H9 (cell line): Measurements from ENCODE around the gene COPB2. TPM values are rescaled to one million over a fixed set of nuclear protein-coding genes. Genes with fewer than 3 reads are reported as not detected.

Experiments
- DNase-seq: peaks from one replicate; pipeline ENCODE4 v3.0.0-alpha.2; 2017
- H2AFZ ChIP-seq: one replicate; pipeline ENCODE4 v1.6.1; 2013; ENCODE audit warnings: mild to moderate bottlenecking, low read length, control low read depth, moderate library complexity
- H2AK5ac ChIP-seq: 2 replicates; pipeline ENCODE4 v1.6.1; 2013; ENCODE audit warnings: low read length, control low read depth, mixed read lengths; ENCODE audit not compliant: insufficient read length
- H2BK120ac ChIP-seq: one replicate; pipeline ENCODE4 v1.6.1; 2013; ENCODE audit warnings: low read depth, mild to moderate bottlenecking, low read length, control low read depth, inconsistent platforms; ENCODE audit not compliant: poor library complexity, severe bottlenecking
- H2BK12ac ChIP-seq: 2 replicates; pipeline ENCODE4 v1.6.1; 2013; ENCODE audit warnings: low read length, control low read depth, mixed read lengths, low read depth; ENCODE audit not compliant: insufficient read length
- H2BK15ac ChIP-seq: 2 replicates; pipeline ENCODE4 v1.6.1; 2013; ENCODE audit warnings: low read depth, low read length, control low read depth
- H2BK20ac ChIP-seq: one replicate; pipeline ENCODE4 v1.6.1; 2013; ENCODE audit warnings: low read depth, mild to moderate bottlenecking, low read length, control low read depth, inconsistent platforms; ENCODE audit not compliant: poor library complexity, severe bottlenecking
- H2BK5ac ChIP-seq: 2 replicates; pipeline ENCODE4 v1.6.1; 2013; ENCODE audit warnings: low read length, control low read depth, mixed read lengths; ENCODE audit not compliant: insufficient read length
- H3K14ac ChIP-seq: 2 replicates; pipeline ENCODE4 v1.6.1; 2013; ENCODE audit warnings: low read length, control low read depth; ENCODE audit not compliant: insufficient read depth
- H3K18ac ChIP-seq: 2 replicates; pipeline ENCODE4 v1.6.1; 2013; ENCODE audit warnings: low read depth, mild to moderate bottlenecking, mixed read lengths, low read length, control low read depth; ENCODE audit not compliant: insufficient read length
- H3K23ac ChIP-seq: 2 replicates; pipeline ENCODE4 v1.6.1; 2013; ENCODE audit warnings: low read length, control low read depth, mixed read lengths, low read depth; ENCODE audit not compliant: insufficient read length
- H3K23me2 ChIP-seq: 2 replicates; pipeline ENCODE4 v1.6.1; 2013; ENCODE audit warnings: low read depth, mild to moderate bottlenecking, mixed read lengths, low read length, control low read depth; ENCODE audit not compliant: insufficient read length, poor library complexity, severe bottlenecking
- H3K27ac ChIP-seq: 2 replicates; pipeline ENCODE4 v1.5.1; 2013; ENCODE audit warnings: low read length, control low read depth, mixed read lengths, low read depth; ENCODE audit not compliant: insufficient read length
- H3K27me3 ChIP-seq: 2 replicates; pipeline ENCODE4 v1.6.1; 2013; ENCODE audit warnings: low read length, control low read depth, inconsistent platforms; ENCODE audit not compliant: insufficient read depth
- H3K4ac ChIP-seq: 2 replicates; pipeline ENCODE4 v1.6.1; 2013; ENCODE audit warnings: low read depth, mild to moderate bottlenecking, control low read depth, inconsistent platforms, low read length, moderate library complexity
- H3K4me1 ChIP-seq: 2 replicates; pipeline ENCODE4 v1.6.1; 2013; ENCODE audit warnings: low read length, control low read depth, inconsistent platforms; ENCODE audit not compliant: insufficient read depth
- H3K4me2 ChIP-seq: 2 replicates; pipeline ENCODE4 v1.6.1; 2013; ENCODE audit warnings: low read length, control low read depth, mixed read lengths; ENCODE audit not compliant: insufficient read length, insufficient read depth
- H3K56ac ChIP-seq: 2 replicates; pipeline ENCODE4 v1.6.1; 2013; ENCODE audit warnings: low read depth, mild to moderate bottlenecking, mixed read lengths, low read length, control low read depth; ENCODE audit not compliant: insufficient read length
- H3K79me1 ChIP-seq: 2 replicates; pipeline ENCODE4 v1.6.1; 2013; ENCODE audit warnings: low read depth, mild to moderate bottlenecking, moderate library complexity, low read length, control low read depth, inconsistent platforms; ENCODE audit not compliant: insufficient read depth, poor library complexity, severe bottlenecking
- H3K79me2 ChIP-seq: 2 replicates; pipeline ENCODE4 v1.6.1; 2013; ENCODE audit warnings: low read length, control low read depth, inconsistent platforms; ENCODE audit not compliant: insufficient read depth
- H3K9ac ChIP-seq: 2 replicates; pipeline ENCODE4 v1.6.1; 2013; ENCODE audit warnings: low read length, control low read depth, mixed read lengths; ENCODE audit not compliant: insufficient read length; ENCODE audit errors: extremely low read depth
- H3K9me3 ChIP-seq: one replicate; pipeline ENCODE4 v1.6.1; 2013; ENCODE audit warnings: low read depth, low read length, inconsistent platforms; ENCODE audit not compliant: control insufficient read depth
- H3T11ph ChIP-seq: one replicate; pipeline ENCODE4 v1.6.1; 2013; ENCODE audit warnings: mild to moderate bottlenecking, low read length, control low read depth, inconsistent platforms
- H4K20me1 ChIP-seq: one replicate; pipeline ENCODE4 v1.6.1; 2013; ENCODE audit not compliant: control insufficient read depth, insufficient read length, insufficient read depth
- H4K5ac ChIP-seq: 2 replicates; pipeline ENCODE4 v1.6.1; 2013; ENCODE audit warnings: low read depth, mild to moderate bottlenecking, mixed read lengths, low read length, control low read depth; ENCODE audit not compliant: insufficient read length
- H4K8ac ChIP-seq: replicated peaks from 2 replicates; pipeline ENCODE4 v1.6.1; 2013; ENCODE audit warnings: low read length, control low read depth, mixed read lengths, low read depth; ENCODE audit not compliant: insufficient read length
- H4K91ac ChIP-seq: 2 replicates; pipeline ENCODE4 v1.6.1; 2013; ENCODE audit warnings: low read depth, mild to moderate bottlenecking, moderate library complexity, mixed read lengths, low read length, control low read depth; ENCODE audit not compliant: insufficient read length
- H3K27ac Mint-ChIP-seq, 3 experiments: 2 replicates in 2 of 3; 3 replicates in 1 of 3; pipeline ENCODE4 v1.8.0; 2020 to 2021; ENCODE audit warnings: mixed read lengths in 3 of 3, mild to moderate bottlenecking in 1 of 3, moderate library complexity in 1 of 3
- H3K27me3 Mint-ChIP-seq: 2 replicates; pipeline ENCODE4 v1.8.0; 2021; ENCODE audit warnings: low read depth, mild to moderate bottlenecking, moderate library complexity, mixed read lengths
- H3K36me3 Mint-ChIP-seq, 3 experiments: 2 replicates in 2 of 3; 3 replicates in 1 of 3; pipeline ENCODE4 v1.8.0; 2020 to 2021; ENCODE audit warnings: low read depth in 3 of 3, mixed read lengths in 3 of 3; ENCODE audit not compliant: insufficient read depth in 1 of 3
- H3K4me1 Mint-ChIP-seq, 2 experiments: 2 replicates each; pipeline ENCODE4 v1.8.0; 2020; ENCODE audit warnings: mixed read lengths in 2 of 2
- H3K4me3 Mint-ChIP-seq, 2 experiments: 2 replicates in 1 of 2; 3 replicates in 1 of 2; pipeline ENCODE4 v1.8.0; 2020 to 2021; ENCODE audit warnings: mild to moderate bottlenecking in 2 of 2, mixed read lengths in 2 of 2, moderate library complexity in 1 of 2
- H3K9me3 Mint-ChIP-seq, 2 experiments: 2 replicates in 1 of 2; 3 replicates in 1 of 2; pipeline ENCODE4 v1.8.0; 2020; ENCODE audit warnings: mild to moderate bottlenecking in 2 of 2, mixed read lengths in 2 of 2, moderate library complexity in 1 of 2
- CTCF ChIP-seq: fragments of 200-600 bp; sonication (generic); conservative IDR thresholded peaks from 3 replicates; pipeline ENCODE4 v1.8.0; 2021; ENCODE audit warnings: antibody characterized with exemption, mild to moderate bottlenecking
- WGBS: extraction: QIAGEN DNeasy Blood & Tissue Kit; methylation state at CpG from one replicate; pipeline ENCODE4 v1.1.7; 2013; ENCODE audit warnings: missing lambda C conversion rate, low lambda C conversion rate, mixed read lengths; ENCODE audit not compliant: insufficient read length; ENCODE audit errors: extremely low coverage; 5-methylcytosine and 5-hydroxymethylcytosine counted together
- total RNA-seq: library from RNA; stranded (reverse); gene quantifications from 2 replicates; pipeline ENCODE4 v1.2.1, GENCODE V29; 2021

The COPB2 gene
- total RNA-seq, 1 experiment from 2014 or later: 121 TPM

- Histone ChIP-seq H2BK5ac (no peak overlapping the region), H4K8ac (no peak overlapping the region), H3K14ac (no peak overlapping the region), H3T11ph (no peak overlapping the region), H2AFZ (no peak overlapping the region), H2AK5ac (no peak overlapping the region), H3K23ac (no peak overlapping the region), H4K20me1 (no peaks in the 10 kb centered on the region), H4K91ac (no peak overlapping the region), H3K27me3 (no peaks in the 10 kb centered on the region; the same call in 1 of the 2 replicates), H3K4ac (no peak overlapping the region), H3K79me1 (no peaks in the 10 kb centered on the region), H4K5ac (no peak overlapping the region), H3K18ac (no peak overlapping the region), H2BK120ac (no peak overlapping the region), H2BK20ac (no peak overlapping the region), H2BK12ac (no peak overlapping the region), H3K23me2 (no peaks in the 10 kb centered on the region), H3K79me2 (no peaks in the 10 kb centered on the region), H3K27ac (no peak overlapping the region), H3K9me3 (no peaks in the 10 kb centered on the region), H2BK15ac (no peak overlapping the region), H3K4me2 (no peak overlapping the region), H3K9ac (no peak overlapping the region), H3K4me1 (no peaks in the 10 kb centered on the region), H3K56ac (no peak overlapping the region)
- Mint-ChIP-seq H3K4me3 (no peak overlapping the region), H3K27me3 (peaks cover 47% of the 10 kb centered on the region), H3K27ac (no peak overlapping the region), H3K36me3 (no peaks in the 10 kb centered on the region), H3K9me3 (no peaks in the 10 kb centered on the region; a peak in 1 of 5 replicates), H3K4me1 (peaks cover 3 to 4% of the 10 kb centered on the region in 2 experiments; a peak in 3 of 4 replicates)
- no peak for DNase-seq
- no peak for TF ChIP-seq CTCF
- no CpG with 5 or more reads among the region's 3 CpGs for WGBS
These were observed 63.9 kb downstream of the COPB2 start for GRCh38 chr3:139325551-139325950.
